Epithelial cell of esophagus (primary cell): Measurements from ENCODE around the gene HMGCL.
"Not testable (repeated sequence)": the region's sequence is repeated elsewhere in the genome, so short reads cannot be mapped to it uniquely, and the experiment has no call there.

Experiments used
- DNase-seq: peaks from one replicate; pipeline ENCODE4 v3.0.0; 2010; ENCODE audit warnings: low read depth
- H3K4me3 ChIP-seq: 2 replicates; pipeline ENCODE4 v1.5.1; 2011; ENCODE audit warnings: mild to moderate bottlenecking, low read length, control low read depth
- CTCF ChIP-seq: IDR thresholded peaks from 2 replicates; pipeline ENCODE4 v1.5.1; 2011; ENCODE audit warnings: low read depth, mild to moderate bottlenecking, low read length, control low read depth, inconsistent platforms; ENCODE audit not compliant: insufficient read depth; ENCODE audit errors: missing control alignments

HMGCL gene

GRCh38 chr1:23784846-23785245 is 40.4 kb downstream of the HMGCL start:
- no peak for DNase-seq
- no peak for TF ChIP-seq CTCF
- no peak overlapping the region for H3K4me3 ChIP-seq

- DNase-seq, H3K4me3 ChIP-seq: not testable (repeated sequence)
Observed at GRCh38 chr1:23783141-23783540, 42.1 kb downstream of the HMGCL start.

GRCh38 chr1:23779826-23780371 is 45.3 kb downstream of the HMGCL start:
- peak; percentile 65 for DNase-seq
- no peak overlapping the region for H3K4me3 ChIP-seq
- TF ChIP-seq CTCF = no peak

GRCh38 chr1:23777979-23778814 is 47.0 kb downstream of the HMGCL start, which contains the start of gene PITHD1:
PITHD1 (plus strand) TSS chr1:23778418; CDS start chr1:23778516, 98 bp downstream.
- peak within 1 kb of the TSS; percentile 79 for H3K4me3 ChIP-seq
- TF ChIP-seq CTCF = no peak
- peak; percentile 86 for DNase-seq

- no peak for DNase-seq
- H3K4me3 ChIP-seq = no peak overlapping the region
- TF ChIP-seq CTCF = no peak
Observed at GRCh38 chr1:23776217-23776616, 49.0 kb downstream of the HMGCL start.

GRCh38 chr1:23774174-23774880 is 50.9 kb downstream of the HMGCL start:
- H3K4me3 ChIP-seq = no peak overlapping the region
- TF ChIP-seq CTCF = no peak
- no peak for DNase-seq

GRCh38 chr1:23772854-23773242 is 52.4 kb downstream of the HMGCL start:
- no peak for TF ChIP-seq CTCF
- H3K4me3 ChIP-seq = no peak overlapping the region
- DNase-seq = no peak
